HepG2 (cell line): ENCODE results near the gene AKTIP.

Source experiments
- ELF3 ChIP-seq: IDR thresholded peaks from 2 replicates; pipeline ENCODE4 v1.6.1; 2016; ENCODE audit warnings: missing genetic modification reagents, missing compliant biosample characterization
- EZH2 ChIP-seq: conservative IDR thresholded peaks from 2 replicates; pipeline ENCODE4 v1.6.1; 2012; ENCODE audit warnings: mild to moderate bottlenecking, low read depth, low read length, moderate library complexity
- KLF6 ChIP-seq: IDR thresholded peaks from 2 replicates; pipeline ENCODE4 v1.8.0; 2016; ENCODE audit warnings: missing biosample characterization, missing genetic modification reagents
- POLR2A ChIP-seq, 2 experiments: IDR thresholded peaks; 2 replicates each; pipeline ENCODE4 v1.6.1; 2011; ENCODE audit warnings: low read depth in 2 of 2, low read length in 2 of 2, mild to moderate bottlenecking in 1 of 2, moderate library complexity in 1 of 2; ENCODE audit not compliant: insufficient read depth in 1 of 2
- POLR2AphosphoS5 ChIP-seq: IDR thresholded peaks from 2 replicates; pipeline ENCODE4 v1.6.1; 2012; ENCODE audit warnings: low read depth, low read length
- PTBP1 ChIP-seq: fragments of 200-400 bp; formaldehyde crosslinking; IDR thresholded peaks from 2 replicates; pipeline ENCODE4 v1.6.1; 2018; ENCODE audit warnings: low read length, low read depth; ENCODE audit not compliant: poor library complexity, severe bottlenecking
- RELA ChIP-seq: sonication (generic); formaldehyde crosslinking; IDR thresholded peaks from 2 replicates; pipeline ENCODE4 v1.4.0; 2020; ENCODE audit warnings: missing genetic modification reagents
- RFX5 ChIP-seq: IDR thresholded peaks from 2 replicates; pipeline ENCODE4 v1.6.1; 2011; ENCODE audit warnings: low read depth, low read length, improper control_type of control experiment
- SUZ12 ChIP-seq: fragments of 150-350 bp; IDR thresholded peaks from 2 replicates; pipeline ENCODE4 v1.6.1; 2014; ENCODE audit warnings: low read depth, low read length
- ZNF143 ChIP-seq: sonication (generic); formaldehyde crosslinking; IDR thresholded peaks from 2 replicates; pipeline ENCODE4 v1.4.0; 2020; ENCODE audit warnings: missing genetic modification reagents
- ZNF44 ChIP-seq: sonication (generic); formaldehyde crosslinking; IDR thresholded peaks from 2 replicates; pipeline ENCODE4 v1.5.1; 2020; ENCODE audit warnings: mild to moderate bottlenecking, missing genetic modification reagents
- TF ChIP-seq, protein P1 (sequence below): sonication (generic); formaldehyde crosslinking; IDR thresholded peaks from 2 replicates; pipeline ENCODE4 v1.5.0; 2020; ENCODE audit warnings: mild to moderate bottlenecking, missing genetic modification reagents, moderate library complexity
- TF ChIP-seq, protein P2 (sequence below), 2 experiments: IDR thresholded peaks; 2 replicates each; pipeline ENCODE4 v1.6.1; 2011 to 2012; ENCODE audit warnings: low read length in 2 of 2, borderline replicate concordance in 1 of 2, low read depth in 1 of 2, mild to moderate bottlenecking in 1 of 2, moderate library complexity in 1 of 2

DNA sequence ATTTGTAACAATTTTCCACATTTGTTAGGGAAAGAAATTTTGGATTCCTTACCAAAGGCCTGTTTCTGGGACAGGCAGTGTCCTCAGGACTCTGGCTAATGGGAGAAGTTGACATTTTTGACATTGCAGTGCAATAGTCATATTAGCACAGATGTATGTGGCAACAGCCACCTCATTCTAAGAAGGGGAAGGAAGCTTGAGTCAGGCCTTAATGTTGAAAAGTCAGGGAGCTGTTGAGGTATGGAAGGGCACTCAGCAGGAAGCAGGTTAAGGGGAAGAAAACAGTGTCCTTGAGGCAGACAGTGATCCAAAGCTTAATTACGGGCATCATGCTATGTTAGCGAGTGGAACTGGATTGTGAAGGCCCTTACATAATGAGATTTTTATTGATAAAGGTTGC, 20.9 kb downstream of the AKTIP start:
- TF ChIP-seq POLR2A (IDR thresholded peaks at IDR 0.05; ENCODE audit: insufficient read depth in 1 of 2, low read depth in 2 of 2, low read length in 2 of 2) (no peak), PTBP1 (no peak), RFX5 (no peak), EZH2 (no peak), RELA (CRISPR knock-in tag) (no peak), SUZ12 (no peak), ELF3 (CRISPR knock-in tag) (no peak), KLF6 (no peak), POLR2AphosphoS5 (no peak), ZNF143 (CRISPR knock-in tag) (no peak), ZNF44 (no peak)
- TF ChIP-seq, protein P1, sequence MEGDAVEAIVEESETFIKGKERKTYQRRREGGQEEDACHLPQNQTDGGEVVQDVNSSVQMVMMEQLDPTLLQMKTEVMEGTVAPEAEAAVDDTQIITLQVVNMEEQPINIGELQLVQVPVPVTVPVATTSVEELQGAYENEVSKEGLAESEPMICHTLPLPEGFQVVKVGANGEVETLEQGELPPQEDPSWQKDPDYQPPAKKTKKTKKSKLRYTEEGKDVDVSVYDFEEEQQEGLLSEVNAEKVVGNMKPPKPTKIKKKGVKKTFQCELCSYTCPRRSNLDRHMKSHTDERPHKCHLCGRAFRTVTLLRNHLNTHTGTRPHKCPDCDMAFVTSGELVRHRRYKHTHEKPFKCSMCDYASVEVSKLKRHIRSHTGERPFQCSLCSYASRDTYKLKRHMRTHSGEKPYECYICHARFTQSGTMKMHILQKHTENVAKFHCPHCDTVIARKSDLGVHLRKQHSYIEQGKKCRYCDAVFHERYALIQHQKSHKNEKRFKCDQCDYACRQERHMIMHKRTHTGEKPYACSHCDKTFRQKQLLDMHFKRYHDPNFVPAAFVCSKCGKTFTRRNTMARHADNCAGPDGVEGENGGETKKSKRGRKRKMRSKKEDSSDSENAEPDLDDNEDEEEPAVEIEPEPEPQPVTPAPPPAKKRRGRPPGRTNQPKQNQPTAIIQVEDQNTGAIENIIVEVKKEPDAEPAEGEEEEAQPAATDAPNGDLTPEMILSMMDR (CRISPR knock-in tag), result no peak
- TF ChIP-seq, protein P2, sequence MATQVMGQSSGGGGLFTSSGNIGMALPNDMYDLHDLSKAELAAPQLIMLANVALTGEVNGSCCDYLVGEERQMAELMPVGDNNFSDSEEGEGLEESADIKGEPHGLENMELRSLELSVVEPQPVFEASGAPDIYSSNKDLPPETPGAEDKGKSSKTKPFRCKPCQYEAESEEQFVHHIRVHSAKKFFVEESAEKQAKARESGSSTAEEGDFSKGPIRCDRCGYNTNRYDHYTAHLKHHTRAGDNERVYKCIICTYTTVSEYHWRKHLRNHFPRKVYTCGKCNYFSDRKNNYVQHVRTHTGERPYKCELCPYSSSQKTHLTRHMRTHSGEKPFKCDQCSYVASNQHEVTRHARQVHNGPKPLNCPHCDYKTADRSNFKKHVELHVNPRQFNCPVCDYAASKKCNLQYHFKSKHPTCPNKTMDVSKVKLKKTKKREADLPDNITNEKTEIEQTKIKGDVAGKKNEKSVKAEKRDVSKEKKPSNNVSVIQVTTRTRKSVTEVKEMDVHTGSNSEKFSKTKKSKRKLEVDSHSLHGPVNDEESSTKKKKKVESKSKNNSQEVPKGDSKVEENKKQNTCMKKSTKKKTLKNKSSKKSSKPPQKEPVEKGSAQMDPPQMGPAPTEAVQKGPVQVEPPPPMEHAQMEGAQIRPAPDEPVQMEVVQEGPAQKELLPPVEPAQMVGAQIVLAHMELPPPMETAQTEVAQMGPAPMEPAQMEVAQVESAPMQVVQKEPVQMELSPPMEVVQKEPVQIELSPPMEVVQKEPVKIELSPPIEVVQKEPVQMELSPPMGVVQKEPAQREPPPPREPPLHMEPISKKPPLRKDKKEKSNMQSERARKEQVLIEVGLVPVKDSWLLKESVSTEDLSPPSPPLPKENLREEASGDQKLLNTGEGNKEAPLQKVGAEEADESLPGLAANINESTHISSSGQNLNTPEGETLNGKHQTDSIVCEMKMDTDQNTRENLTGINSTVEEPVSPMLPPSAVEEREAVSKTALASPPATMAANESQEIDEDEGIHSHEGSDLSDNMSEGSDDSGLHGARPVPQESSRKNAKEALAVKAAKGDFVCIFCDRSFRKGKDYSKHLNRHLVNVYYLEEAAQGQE (IDR thresholded peaks at IDR 0.05; ENCODE audit: borderline replicate concordance in 1 of 2, low read depth in 1 of 2, low read length in 2 of 2), result no peak
